ENCODE results near the gene CCNJL.

The CCNJL gene

DNA sequence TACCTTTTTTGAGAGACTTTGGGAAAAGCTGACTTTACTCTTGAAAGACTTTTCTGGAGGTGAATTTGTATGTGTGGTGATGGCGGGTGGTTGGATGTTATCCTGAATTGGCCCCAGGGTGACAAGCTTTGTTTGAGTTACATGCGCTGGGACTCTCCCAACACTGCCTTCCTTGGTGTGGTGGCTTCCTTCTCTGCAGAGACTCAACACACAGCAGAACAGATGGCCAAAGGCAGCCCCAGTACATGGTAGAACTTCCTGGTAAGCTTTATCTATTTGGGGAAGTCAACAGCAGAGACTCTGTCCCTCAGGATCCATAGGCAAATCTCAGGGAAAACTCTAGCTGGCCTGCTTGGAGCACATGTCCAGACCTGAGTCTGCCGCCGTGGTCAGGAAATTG lies 39.9 kb upstream of the CCNJL start:
- POLR2A ChIA-PET, result no interaction called here
- CTCF ChIA-PET, result interaction anchor here (0.5 kb wide), 1 partner anchor 28 kb away, joined by 3 read pairs; no protein-coding TSS in a partner anchor
- TF ChIP-seq ELF4 (IDR thresholded peaks at IDR 0.05) (no peak), BHLHE40 (IDR thresholded peaks at IDR 0.05; ENCODE audit: borderline replicate concordance) (no peak), L3MBTL2 (conservative IDR thresholded peaks at IDR 0.05) (no peak), ARNT (IDR thresholded peaks at IDR 0.05) (no peak), NFRKB (IDR thresholded peaks at IDR 0.05) (no peak), FOXA1 (IDR thresholded peaks at IDR 0.05) (no peak), SUZ12 (IDR thresholded peaks at IDR 0.05) (no peak), FOXM1 (IDR thresholded peaks at IDR 0.05; ENCODE audit: borderline replicate concordance) (no peak)
- DNase-seq (ENCODE audit: extremely low spot score), result no peak

DNA sequence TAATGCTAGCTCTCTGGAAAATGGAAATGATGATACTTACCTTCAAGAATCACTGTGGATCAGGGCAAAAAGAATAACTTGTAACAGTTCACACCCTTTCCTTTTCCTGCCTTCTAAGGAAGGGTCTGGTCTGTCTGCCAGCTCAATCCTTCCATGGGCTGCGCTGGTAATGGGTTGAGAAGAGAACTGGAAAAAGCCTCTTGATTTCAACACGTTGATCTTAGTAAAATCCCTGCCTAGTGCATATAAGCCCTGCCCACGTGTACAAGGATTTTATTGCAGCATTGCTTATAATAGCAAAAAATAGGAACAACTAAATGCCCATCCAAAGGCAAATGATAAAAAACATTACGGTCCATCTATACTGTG lies 37.6 kb upstream of the CCNJL start:
- no peak for TF ChIP-seq NFRKB (IDR thresholded peaks at IDR 0.05)
- DNase-seq (ENCODE audit: extremely low spot score), result no peak
- ChIA-PET POLR2A (no interaction called here), CTCF (no interaction called here)

DNA sequence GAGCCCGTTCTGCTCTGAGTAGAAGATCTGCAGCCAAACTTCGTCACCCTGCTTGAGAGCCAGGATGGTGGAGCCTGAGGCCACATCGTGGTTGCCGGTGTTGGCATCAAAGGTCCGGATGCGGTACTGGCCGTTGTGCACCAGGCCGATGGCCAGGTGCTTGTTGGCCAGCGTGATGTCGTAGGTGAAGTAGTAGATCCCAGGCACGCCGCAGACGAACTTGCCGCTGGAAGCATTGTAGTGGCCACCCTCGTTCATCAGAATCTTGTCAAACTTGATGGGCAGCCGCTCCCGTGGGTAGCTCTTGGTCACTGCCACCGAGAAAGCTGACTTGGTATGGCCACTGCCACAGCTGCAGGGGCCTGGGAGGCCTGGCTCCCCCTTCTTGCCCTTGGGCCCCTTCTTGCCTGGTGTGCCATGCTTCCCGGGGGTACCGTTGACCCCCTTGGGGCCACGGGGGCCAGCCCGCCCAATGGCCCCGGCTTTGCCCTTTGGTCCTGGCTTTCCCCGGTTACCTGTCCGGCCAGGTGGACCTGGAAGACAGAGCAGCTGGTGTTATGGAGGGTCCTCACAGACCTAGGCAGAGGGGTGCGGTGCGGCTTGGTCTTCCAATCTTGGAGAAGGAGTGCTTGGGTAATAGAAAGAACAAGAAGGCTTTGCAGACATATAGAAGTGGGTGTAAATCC lies 37.0 kb upstream of the CCNJL start:
- no peak for DNase-seq (ENCODE audit: extremely low spot score)
- POLR2A ChIA-PET, result no interaction called here
- TF ChIP-seq BHLHE40 (IDR thresholded peaks at IDR 0.05; ENCODE audit: borderline replicate concordance) (no peak), NFRKB (IDR thresholded peaks at IDR 0.05) (no peak), FOXM1 (IDR thresholded peaks at IDR 0.05; ENCODE audit: borderline replicate concordance) (no peak), FOXK2 (IDR thresholded peaks at IDR 0.05) (no peak), CTBP1 (IDR thresholded peaks at IDR 0.05; ENCODE audit: borderline replicate concordance) (no peak), FOXA1 (IDR thresholded peaks at IDR 0.05) (no peak), L3MBTL2 (conservative IDR thresholded peaks at IDR 0.05) (no peak)
- TF ChIP-seq, protein P1, sequence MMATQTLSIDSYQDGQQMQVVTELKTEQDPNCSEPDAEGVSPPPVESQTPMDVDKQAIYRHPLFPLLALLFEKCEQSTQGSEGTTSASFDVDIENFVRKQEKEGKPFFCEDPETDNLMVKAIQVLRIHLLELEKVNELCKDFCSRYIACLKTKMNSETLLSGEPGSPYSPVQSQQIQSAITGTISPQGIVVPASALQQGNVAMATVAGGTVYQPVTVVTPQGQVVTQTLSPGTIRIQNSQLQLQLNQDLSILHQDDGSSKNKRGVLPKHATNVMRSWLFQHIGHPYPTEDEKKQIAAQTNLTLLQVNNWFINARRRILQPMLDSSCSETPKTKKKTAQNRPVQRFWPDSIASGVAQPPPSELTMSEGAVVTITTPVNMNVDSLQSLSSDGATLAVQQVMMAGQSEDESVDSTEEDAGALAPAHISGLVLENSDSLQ (IDR thresholded peaks at IDR 0.05), result no peak
- CTCF ChIA-PET, result no interaction called here

DNA sequence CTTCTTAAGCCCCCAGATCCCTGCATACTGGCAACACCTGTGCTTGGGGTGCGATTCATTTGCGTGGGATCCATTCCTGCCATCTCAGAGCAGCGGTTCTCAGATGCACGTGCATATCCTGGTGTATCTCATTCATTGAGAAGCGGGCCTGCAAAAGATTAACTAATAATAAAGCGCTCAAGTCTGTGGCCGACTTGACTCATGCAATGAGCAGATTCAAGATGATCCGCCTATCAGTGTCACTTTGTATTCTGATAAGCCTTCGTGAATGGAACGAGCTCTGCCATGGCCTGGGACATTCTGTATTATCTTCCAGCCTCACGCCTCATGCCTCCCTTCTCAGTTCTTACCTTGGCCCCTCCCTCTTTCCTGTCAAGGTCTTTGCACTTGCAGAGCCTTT lies 35.7 kb upstream of the CCNJL start:
- no peak for DNase-seq (ENCODE audit: extremely low spot score)
- ChIA-PET CTCF (interaction anchor here (1.4 kb wide), 1 partner anchor 326 kb away, joined by 7 read pairs; no protein-coding TSS in a partner anchor), POLR2A (no interaction called here)
- no peak for TF ChIP-seq TARDBP (IDR thresholded peaks at IDR 0.05)
- no peak for TF ChIP-seq FOXA1 (IDR thresholded peaks at IDR 0.05)
- no peak for TF ChIP-seq BHLHE40 (IDR thresholded peaks at IDR 0.05; ENCODE audit: borderline replicate concordance)
- no peak for TF ChIP-seq SUZ12 (IDR thresholded peaks at IDR 0.05)
- no peak for TF ChIP-seq ARNT (IDR thresholded peaks at IDR 0.05)
- TF ChIP-seq SP1 (IDR thresholded peaks at IDR 0.05), result no peak
- no peak for TF ChIP-seq CTBP1 (IDR thresholded peaks at IDR 0.05; ENCODE audit: borderline replicate concordance)
- no peak for TF ChIP-seq ZNF384 (IDR thresholded peaks at IDR 0.05)
- TF ChIP-seq HDGF (IDR thresholded peaks at IDR 0.05; ENCODE audit: borderline replicate concordance), result no peak
- TF ChIP-seq NFRKB (IDR thresholded peaks at IDR 0.05), result no peak
- TF ChIP-seq LEF1 (IDR thresholded peaks at IDR 0.05; ENCODE audit: borderline replicate concordance), result no peak
- TF ChIP-seq, protein P1 (IDR thresholded peaks at IDR 0.05), result no peak
- TF ChIP-seq L3MBTL2 (conservative IDR thresholded peaks at IDR 0.05), result no peak
- TF ChIP-seq FOXK2 (IDR thresholded peaks at IDR 0.05), result no peak
- TF ChIP-seq ELF4 (IDR thresholded peaks at IDR 0.05), result no peak
- no peak for TF ChIP-seq FOXM1 (IDR thresholded peaks at IDR 0.05; ENCODE audit: borderline replicate concordance)

DNA sequence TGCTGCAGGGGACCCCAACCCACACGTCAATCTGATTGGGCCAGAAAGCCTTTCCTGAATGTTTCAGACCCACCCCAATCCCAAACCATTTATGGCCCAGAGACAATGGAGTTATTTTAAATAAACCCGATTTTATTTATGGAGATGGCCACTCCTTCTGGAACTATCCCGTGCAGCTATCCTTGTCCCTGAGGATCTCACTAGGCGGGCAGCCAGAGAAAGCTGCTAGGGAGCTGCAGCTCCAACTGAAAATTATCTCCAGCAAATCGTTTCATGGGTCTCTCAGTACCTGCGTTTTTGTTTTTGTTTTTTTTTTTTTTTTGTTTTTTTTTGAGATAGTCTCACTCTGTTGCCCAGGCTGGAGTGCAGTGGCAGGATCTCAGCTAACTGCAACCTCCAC lies 35.1 kb upstream of the CCNJL start:
- POLR2A ChIA-PET, result no interaction called here
- CTCF ChIA-PET, result interaction anchor here (0.9 to 1.4 kb wide), 2 partner anchors 10 to 325 kb away, joined by 3 to 7 read pairs; no protein-coding TSS in a partner anchor
- TF ChIP-seq, protein P1 (IDR thresholded peaks at IDR 0.05), result no peak
- TF ChIP-seq CTBP1 (IDR thresholded peaks at IDR 0.05; ENCODE audit: borderline replicate concordance), result no peak
- no peak for TF ChIP-seq NFRKB (IDR thresholded peaks at IDR 0.05)
- TF ChIP-seq ZNF384 (IDR thresholded peaks at IDR 0.05), result no peak
- TF ChIP-seq ELF4 (IDR thresholded peaks at IDR 0.05), result no peak
- no peak for TF ChIP-seq SP1 (IDR thresholded peaks at IDR 0.05)
- no peak for TF ChIP-seq FOXK2 (IDR thresholded peaks at IDR 0.05)
- TF ChIP-seq BHLHE40 (IDR thresholded peaks at IDR 0.05; ENCODE audit: borderline replicate concordance), result no peak
- TF ChIP-seq HDGF (IDR thresholded peaks at IDR 0.05; ENCODE audit: borderline replicate concordance), result no peak
- no peak for TF ChIP-seq L3MBTL2 (conservative IDR thresholded peaks at IDR 0.05)
- no peak for TF ChIP-seq LEF1 (IDR thresholded peaks at IDR 0.05; ENCODE audit: borderline replicate concordance)
- TF ChIP-seq FOXM1 (IDR thresholded peaks at IDR 0.05; ENCODE audit: borderline replicate concordance), result no peak
- TF ChIP-seq FOXA1 (IDR thresholded peaks at IDR 0.05), result no peak
- no peak for TF ChIP-seq SUZ12 (IDR thresholded peaks at IDR 0.05)
- TF ChIP-seq ARNT (IDR thresholded peaks at IDR 0.05), result no peak
- TF ChIP-seq TARDBP (IDR thresholded peaks at IDR 0.05), result no peak
- no peak for DNase-seq (ENCODE audit: extremely low spot score)

DNA sequence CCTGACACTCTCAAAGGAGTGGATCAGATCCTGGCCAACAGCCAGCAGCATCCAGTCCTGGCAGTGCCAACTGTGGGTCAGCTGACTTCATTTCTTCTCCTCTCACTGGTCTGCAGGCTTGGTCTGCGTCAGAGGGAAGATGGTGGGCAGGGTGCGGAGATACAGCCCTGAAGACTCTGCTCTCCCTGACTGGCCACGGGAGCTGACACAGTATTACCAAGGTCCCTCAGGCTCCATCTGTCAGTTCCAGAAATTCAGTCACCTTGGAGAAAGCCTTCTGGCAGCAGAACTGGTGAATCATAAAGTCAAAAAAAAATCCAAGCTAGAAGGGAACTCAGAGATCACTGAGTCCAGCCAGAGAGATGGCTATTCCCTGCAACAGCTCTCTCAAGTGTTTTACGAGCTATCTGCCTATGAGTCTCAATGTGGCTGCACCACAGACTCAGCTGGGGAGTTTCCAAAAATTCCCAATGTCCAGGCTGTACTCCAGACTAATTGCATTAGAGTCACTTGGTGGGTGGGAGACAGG lies 30.1 kb upstream of the CCNJL start:
- no peak for DNase-seq (ENCODE audit: extremely low spot score)
- ChIA-PET POLR2A (no interaction called here), CTCF (interaction anchor here (0.6 to 1.0 kb wide), 2 partner anchors 262 to 318 kb away, joined by 3 to 4 read pairs; no protein-coding TSS in a partner anchor)
- no peak for TF ChIP-seq NFRKB (IDR thresholded peaks at IDR 0.05)

Data from HEK293T (cell line).